GM23248 (cell line): ENCODE results near the gene PPL.

Source experiments
- EZH2 ChIP-seq: fragments of 200-600 bp; sonication (generic); IDR thresholded peaks from 2 replicates; pipeline ENCODE4 v1.6.1; 2018; ENCODE audit warnings: antibody characterized with exemption, mild to moderate bottlenecking; ENCODE audit not compliant: insufficient read depth, poor library complexity, severe bottlenecking
- EZH2phosphoT487 ChIP-seq: fragments of 200-600 bp; sonication (generic); IDR thresholded peaks from 2 replicates; pipeline ENCODE4 v1.6.1; 2018; ENCODE audit warnings: antibody characterized with exemption, moderate library complexity, mild to moderate bottlenecking, low read depth; ENCODE audit not compliant: insufficient read depth

GRCh38 chr16:4846503-4846900, 90.4 kb downstream of the PPL start:
- TF ChIP-seq EZH2 (no peak), EZH2phosphoT487 (no peak)
